Large intestine (tissue), 3 donors: ENCODE data around the gene PDZD2. TPM values are rescaled to one million over a fixed set of nuclear protein-coding genes. Genes with fewer than 3 reads are reported as not detected.
"Not testable (repeated sequence)": the region's sequence is repeated elsewhere in the genome, so short reads cannot be mapped to it uniquely, and the experiment has no call there.

Experiments used
- DNase-seq, 2 donors: peaks; one replicate each; pipeline versions ENCODE4 v3.0.0 to v3.0.0-alpha.2; 2013
- H3K27ac ChIP-seq: one replicate; pipeline ENCODE4 v1.5.1; 2013; ENCODE audit warnings: low read length
- H3K27me3 ChIP-seq: 2 replicates; pipeline ENCODE4 v1.6.1; 2013; ENCODE audit warnings: low read length; ENCODE audit not compliant: control insufficient read depth, insufficient read depth
- H3K36me3 ChIP-seq: 2 replicates; pipeline ENCODE4 v1.6.1; 2013; ENCODE audit warnings: low read length; ENCODE audit not compliant: control insufficient read depth, insufficient read depth
- H3K4me1 ChIP-seq: one replicate; pipeline ENCODE4 v1.6.1; 2013; ENCODE audit warnings: low read length; ENCODE audit not compliant: control insufficient read depth, insufficient read depth
- H3K4me3 ChIP-seq: one replicate; pipeline ENCODE4 v1.5.1; 2013; ENCODE audit warnings: low read length
- H3K9me3 ChIP-seq: one replicate; pipeline ENCODE4 v1.6.1; 2013; ENCODE audit warnings: mild to moderate bottlenecking, low read depth, low read length, moderate library complexity; ENCODE audit not compliant: control insufficient read depth
- WGBS: methylation state at CpG from one replicate; pipeline ENCODE4 v1.1.5; 2013; ENCODE audit warnings: low lambda C conversion rate; ENCODE audit not compliant: insufficient coverage; 5-methylcytosine and 5-hydroxymethylcytosine counted together
- polyA plus RNA-seq: library from polyadenylated mRNA; unstranded; fragments of 120-200 nt; gene quantifications from one replicate; pipeline ENCODE4 v1.2.1, GENCODE V29; 2013

PDZD2 gene
- polyA plus RNA-seq, 1 donor, result 4.7 TPM

GRCh38 chr5:31962871-31963307 is 324.0 kb downstream of the PDZD2 start:
- Histone ChIP-seq H3K27me3 (no peaks in the 10 kb centered on the region), H3K9me3 (no peaks in the 10 kb centered on the region), H3K36me3 (no peaks in the 10 kb centered on the region), H3K4me3 (no peak overlapping the region), H3K4me1 (no peaks in the 10 kb centered on the region), H3K27ac (no peak overlapping the region)
- DNase-seq, result no peak
- WGBS, result 71% methylated on average over 2 of the region's 3 CpGs

GRCh38 chr5:31963358-31964006 is 324.6 kb downstream of the PDZD2 start:
- Histone ChIP-seq H3K4me1 (no peaks in the 10 kb centered on the region), H3K27ac (no peak overlapping the region), H3K4me3 (no peak overlapping the region), H3K9me3 (no peaks in the 10 kb centered on the region), H3K27me3 (no peaks in the 10 kb centered on the region), H3K36me3 (no peaks in the 10 kb centered on the region)
- DNase-seq, result no peak
- WGBS, result 67% methylated on average over 1 of the region's 13 CpGs

GRCh38 chr5:31964007-31964360 is 325.1 kb downstream of the PDZD2 start:
- WGBS, result no CpG with 5 or more reads among the region's 2 CpGs
- H3K9me3 ChIP-seq, result no peaks in the 10 kb centered on the region
- no peak overlapping the region for H3K27ac ChIP-seq
- DNase-seq, result no peak
- H3K27me3 ChIP-seq, result no peaks in the 10 kb centered on the region
- H3K4me3 ChIP-seq, result no peak overlapping the region
- no peaks in the 10 kb centered on the region for H3K4me1 ChIP-seq
- H3K36me3 ChIP-seq, result no peaks in the 10 kb centered on the region

GRCh38 chr5:31965227-31965626 is 326.3 kb downstream of the PDZD2 start:
- Histone ChIP-seq H3K36me3 (no peaks in the 10 kb centered on the region), H3K27me3 (no peaks in the 10 kb centered on the region), H3K27ac (no peak overlapping the region), H3K9me3 (no peaks in the 10 kb centered on the region), H3K4me1 (no peaks in the 10 kb centered on the region), H3K4me3 (no peak overlapping the region)
- WGBS, result no CpG with 5 or more reads among the region's 6 CpGs
- no peak for DNase-seq

- Histone ChIP-seq H3K27ac (no peak overlapping the region), H3K27me3 (no peaks in the 10 kb centered on the region), H3K9me3 (no peaks in the 10 kb centered on the region), H3K4me3 (no peak overlapping the region), H3K4me1 (no peaks in the 10 kb centered on the region), H3K36me3 (no peaks in the 10 kb centered on the region)
- WGBS, result 100% methylated on average over 1 of the region's 5 CpGs
- DNase-seq, result no peak
Measured at GRCh38 chr5:31966936-31967335, 328.0 kb downstream of the PDZD2 start.

- no peak overlapping the region for H3K4me3 ChIP-seq
- no peaks in the 10 kb centered on the region for H3K9me3 ChIP-seq
- H3K4me1 ChIP-seq, result no peaks in the 10 kb centered on the region
- no CpG with 5 or more reads among the region's 3 CpGs for WGBS
- H3K27me3 ChIP-seq, result no peaks in the 10 kb centered on the region
- DNase-seq, result no peak
- no peak overlapping the region for H3K27ac ChIP-seq
- no peaks in the 10 kb centered on the region for H3K36me3 ChIP-seq
Measured at GRCh38 chr5:31967461-31967860, 328.5 kb downstream of the PDZD2 start.

- no peak for DNase-seq
- no peaks in the 10 kb centered on the region for H3K4me1 ChIP-seq
- H3K9me3 ChIP-seq, result no peaks in the 10 kb centered on the region
- no peaks in the 10 kb centered on the region for H3K36me3 ChIP-seq
- no peaks in the 10 kb centered on the region for H3K27me3 ChIP-seq
- no peak overlapping the region for H3K4me3 ChIP-seq
- no peak overlapping the region for H3K27ac ChIP-seq
Measured at GRCh38 chr5:31972558-31972957, 333.6 kb downstream of the PDZD2 start.

- H3K4me1 ChIP-seq, H3K36me3 ChIP-seq, H3K4me3 ChIP-seq, DNase-seq, H3K27me3 ChIP-seq, H3K9me3 ChIP-seq, H3K27ac ChIP-seq: not testable (repeated sequence)
- WGBS, result no CpG with 5 or more reads among the region's 5 CpGs
Measured at GRCh38 chr5:31975189-31975612, 336.3 kb downstream of the PDZD2 start.

- H3K4me1 ChIP-seq, result no peaks in the 10 kb centered on the region
- no peak overlapping the region for H3K4me3 ChIP-seq
- DNase-seq, result no peak
- H3K36me3 ChIP-seq, result no peaks in the 10 kb centered on the region
- no CpG with 5 or more reads among the region's 1 CpG for WGBS
- H3K27me3 ChIP-seq, result no peaks in the 10 kb centered on the region
- no peaks in the 10 kb centered on the region for H3K9me3 ChIP-seq
- no peak overlapping the region for H3K27ac ChIP-seq
Measured at GRCh38 chr5:31976169-31976568, 337.2 kb downstream of the PDZD2 start.

- no peak overlapping the region for H3K4me3 ChIP-seq
- H3K36me3 ChIP-seq, result no peaks in the 10 kb centered on the region
- DNase-seq, result no peak
- H3K4me1 ChIP-seq, result no peaks in the 10 kb centered on the region
- no peak overlapping the region for H3K27ac ChIP-seq
- no peaks in the 10 kb centered on the region for H3K9me3 ChIP-seq
- no peaks in the 10 kb centered on the region for H3K27me3 ChIP-seq
- 90% methylated on average over 2 of the region's 7 CpGs for WGBS
Measured at GRCh38 chr5:31981361-31981945, 342.5 kb downstream of the PDZD2 start.

- H3K4me3 ChIP-seq, result no peak overlapping the region
- no peak overlapping the region for H3K27ac ChIP-seq
- no peak for DNase-seq
- no peaks in the 10 kb centered on the region for H3K36me3 ChIP-seq
- H3K27me3 ChIP-seq, result no peaks in the 10 kb centered on the region
- H3K9me3 ChIP-seq, result no peaks in the 10 kb centered on the region
- WGBS, result 93% methylated on average over 3 of the region's 6 CpGs
- no peaks in the 10 kb centered on the region for H3K4me1 ChIP-seq
Measured at GRCh38 chr5:31982027-31982426, 343.1 kb downstream of the PDZD2 start.
